Esophagus muscularis mucosa (tissue), 3 donors: ENCODE results near the gene RUNX1.

Experiments
- EP300 ChIP-seq: sonication (generic); formaldehyde crosslinking; IDR thresholded peaks from one replicate; pipeline ENCODE4 v1.6.1; 2017; ENCODE audit warnings: antibody characterized with exemption
- TF ChIP-seq, protein P1 (sequence below), 3 experiments: fragments of 200-600 bp in 2 of 3; fragments of 450-650 bp in 1 of 3; sonication (generic) in 2 of 3; IDR thresholded peaks; one replicate each; pipeline ENCODE4 v1.5.1; 2017 to 2019; ENCODE audit warnings: antibody characterized with exemption in 3 of 3, mild to moderate bottlenecking in 2 of 3, moderate library complexity in 1 of 3

DNA sequence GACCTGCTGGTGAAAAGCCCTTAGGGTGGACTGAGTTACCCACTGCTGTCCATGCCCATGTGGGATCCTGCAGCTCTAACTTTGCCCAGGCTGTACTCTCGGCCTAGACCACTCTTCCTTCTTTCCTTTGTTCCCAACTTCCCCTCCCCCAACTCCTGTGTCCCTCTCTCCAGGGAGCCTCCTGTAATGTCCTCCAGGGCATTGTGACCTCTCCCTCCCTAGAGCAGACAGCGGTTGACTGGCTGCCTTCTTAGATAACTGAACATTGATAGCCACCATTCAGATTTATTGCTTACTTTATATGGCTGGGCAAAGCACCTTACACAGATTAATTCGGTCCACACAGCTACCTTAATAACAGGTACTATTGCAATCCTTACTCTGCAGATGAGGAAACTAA, 5.0 kb downstream of the RUNX1 start:
- TF ChIP-seq, protein P1, sequence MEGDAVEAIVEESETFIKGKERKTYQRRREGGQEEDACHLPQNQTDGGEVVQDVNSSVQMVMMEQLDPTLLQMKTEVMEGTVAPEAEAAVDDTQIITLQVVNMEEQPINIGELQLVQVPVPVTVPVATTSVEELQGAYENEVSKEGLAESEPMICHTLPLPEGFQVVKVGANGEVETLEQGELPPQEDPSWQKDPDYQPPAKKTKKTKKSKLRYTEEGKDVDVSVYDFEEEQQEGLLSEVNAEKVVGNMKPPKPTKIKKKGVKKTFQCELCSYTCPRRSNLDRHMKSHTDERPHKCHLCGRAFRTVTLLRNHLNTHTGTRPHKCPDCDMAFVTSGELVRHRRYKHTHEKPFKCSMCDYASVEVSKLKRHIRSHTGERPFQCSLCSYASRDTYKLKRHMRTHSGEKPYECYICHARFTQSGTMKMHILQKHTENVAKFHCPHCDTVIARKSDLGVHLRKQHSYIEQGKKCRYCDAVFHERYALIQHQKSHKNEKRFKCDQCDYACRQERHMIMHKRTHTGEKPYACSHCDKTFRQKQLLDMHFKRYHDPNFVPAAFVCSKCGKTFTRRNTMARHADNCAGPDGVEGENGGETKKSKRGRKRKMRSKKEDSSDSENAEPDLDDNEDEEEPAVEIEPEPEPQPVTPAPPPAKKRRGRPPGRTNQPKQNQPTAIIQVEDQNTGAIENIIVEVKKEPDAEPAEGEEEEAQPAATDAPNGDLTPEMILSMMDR (IDR thresholded peaks at IDR 0.05), result no peak
- TF ChIP-seq EP300, result no peak
